HEK293 (cell line): Measurements from ENCODE around the gene UHRF2.

Experiments used
- CTCF ChIA-PET: fragments of 350-600 bp; formaldehyde crosslinking; extraction: SDS; loops from one replicate; lab custom pipeline; 2021; ENCODE audit warnings: antibody characterized with exemption; lab: Yijun Ruan, JAX
- POLR2A ChIA-PET: fragments of 300-600 bp; formaldehyde crosslinking; extraction: SDS; loops from one replicate; lab custom pipeline; 2020; ENCODE audit warnings: antibody characterized with exemption, inconsistent platforms; lab: Yijun Ruan, JAX
- H3K27ac ChIP-seq: fragments of 200-500 bp; sonication (Bioruptor generic); 2 replicates; pipeline ENCODE4 v1.5.1; 2014; ENCODE audit warnings: low read depth, low read length, control low read depth, inconsistent platforms; ENCODE audit errors: extremely low read depth
- H3K36me3 ChIP-seq, 2 experiments: fragments of 200-500 bp in 1 of 2; sonication (Bioruptor generic) in 1 of 2; 1 replicate in 1 of 2; 2 replicates in 1 of 2; pipeline ENCODE4 v1.5.1; 2014 to 2017; ENCODE audit warnings: inconsistent platforms in 2 of 2, low read length in 2 of 2; ENCODE audit not compliant: control insufficient read depth in 2 of 2, insufficient read depth in 1 of 2
- H3K4me1 ChIP-seq: fragments of 200-500 bp; sonication (Bioruptor generic); 2 replicates; pipeline ENCODE4 v1.5.1; 2014; ENCODE audit warnings: mild to moderate bottlenecking, low read length, inconsistent platforms; ENCODE audit not compliant: control insufficient read depth, insufficient read depth
- H3K4me3 ChIP-seq: 2 replicates; pipeline ENCODE4 v1.5.1; 2011; ENCODE audit warnings: low read depth, mild to moderate bottlenecking, control low read depth, low read length, moderate library complexity
- H3K9me3 ChIP-seq: fragments of 200-500 bp; sonication (Bioruptor generic); 2 replicates; pipeline ENCODE4 v1.5.1; 2014; ENCODE audit warnings: low read depth, low read length, inconsistent platforms; ENCODE audit not compliant: control insufficient read depth, insufficient read depth
- ATF2 ChIP-seq: fragments of 450-650 bp; formaldehyde crosslinking; IDR thresholded peaks from 2 replicates; pipeline ENCODE4 v1.5.1; 2016; ENCODE audit warnings: missing biosample characterization, missing genetic modification characterization, low read depth
- GFI1B ChIP-seq: fragments of 450-650 bp; formaldehyde crosslinking; IDR thresholded peaks from 2 replicates; pipeline ENCODE4 v1.5.1; 2016; ENCODE audit warnings: missing biosample characterization, missing genetic modification characterization
- OVOL3 ChIP-seq: fragments of 450-650 bp; formaldehyde crosslinking; IDR thresholded peaks from 2 replicates; pipeline ENCODE4 v1.5.1; 2016; ENCODE audit warnings: missing biosample characterization, missing genetic modification characterization
- PBX3 ChIP-seq: sonication (generic); formaldehyde crosslinking; IDR thresholded peaks from 2 replicates; pipeline ENCODE4 v1.8.1; 2022; ENCODE audit warnings: mild to moderate bottlenecking, moderate library complexity, missing genetic modification reagents
- RBAK ChIP-seq: fragments of 450-650 bp; formaldehyde crosslinking; IDR thresholded peaks from 2 replicates; pipeline ENCODE4 v1.5.1; 2016; ENCODE audit warnings: missing biosample characterization, missing genetic modification characterization
- SALL2 ChIP-seq: fragments of 450-650 bp; formaldehyde crosslinking; IDR thresholded peaks from 2 replicates; pipeline ENCODE4 v1.5.0; 2017; ENCODE audit warnings: missing biosample characterization, mild to moderate bottlenecking, missing genetic modification characterization, borderline replicate concordance
- TSHZ1 ChIP-seq: fragments of 450-650 bp; formaldehyde crosslinking; IDR thresholded peaks from 2 replicates; pipeline ENCODE4 v1.5.1; 2016; ENCODE audit warnings: missing biosample characterization, missing genetic modification characterization, borderline replicate concordance
- ZBTB1 ChIP-seq: fragments of 450-650 bp; formaldehyde crosslinking; IDR thresholded peaks from 2 replicates; pipeline ENCODE4 v1.5.1; 2016; ENCODE audit warnings: missing biosample characterization, missing genetic modification characterization
- ZBTB7A ChIP-seq: fragments of 450-650 bp; formaldehyde crosslinking; IDR thresholded peaks from 2 replicates; pipeline ENCODE4 v1.5.1; 2016; ENCODE audit warnings: low read depth, missing biosample characterization, missing genetic modification characterization
- ZIC2 ChIP-seq: fragments of 450-650 bp; formaldehyde crosslinking; IDR thresholded peaks from 2 replicates; pipeline ENCODE4 v1.5.1; 2016; ENCODE audit warnings: missing biosample characterization, missing genetic modification characterization
- ZNF133 ChIP-seq: fragments of 450-650 bp; formaldehyde crosslinking; IDR thresholded peaks from 2 replicates; pipeline ENCODE4 v1.5.1; 2016; ENCODE audit warnings: missing biosample characterization, missing genetic modification characterization
- ZNF223 ChIP-seq: fragments of 450-650 bp; formaldehyde crosslinking; IDR thresholded peaks from 2 replicates; pipeline ENCODE4 v1.5.1; 2016; ENCODE audit warnings: missing biosample characterization, missing genetic modification characterization
- ZNF266 ChIP-seq: fragments of 450-650 bp; formaldehyde crosslinking; IDR thresholded peaks from 2 replicates; pipeline ENCODE4 v1.5.1; 2016; ENCODE audit warnings: missing biosample characterization, missing genetic modification characterization, low read depth
- ZNF350 ChIP-seq: fragments of 450-650 bp; formaldehyde crosslinking; IDR thresholded peaks from 2 replicates; pipeline ENCODE4 v1.5.0; 2017; ENCODE audit warnings: missing biosample characterization, mild to moderate bottlenecking, missing genetic modification characterization
- ZNF510 ChIP-seq: fragments of 450-650 bp; formaldehyde crosslinking; IDR thresholded peaks from 2 replicates; pipeline ENCODE4 v1.5.1; 2018; ENCODE audit warnings: mild to moderate bottlenecking, missing genetic modification characterization, missing biosample characterization; ENCODE audit not compliant: insufficient replicate concordance
- ZNF530 ChIP-seq: fragments of 450-650 bp; formaldehyde crosslinking; IDR thresholded peaks from 2 replicates; pipeline ENCODE4 v1.5.1; 2016; ENCODE audit warnings: low read depth, missing biosample characterization, missing genetic modification characterization
- ZNF621 ChIP-seq: fragments of 450-650 bp; formaldehyde crosslinking; IDR thresholded peaks from 2 replicates; pipeline ENCODE4 v1.5.1; 2017; ENCODE audit warnings: missing biosample characterization, missing genetic modification characterization
- ZNF658 ChIP-seq: fragments of 450-650 bp; formaldehyde crosslinking; IDR thresholded peaks from 2 replicates; pipeline ENCODE4; 2016; ENCODE audit warnings: missing biosample characterization, missing genetic modification characterization
- ZNF785 ChIP-seq: fragments of 450-650 bp; formaldehyde crosslinking; IDR thresholded peaks from 2 replicates; pipeline ENCODE4 v1.5.1; 2016; ENCODE audit warnings: missing biosample characterization, missing genetic modification characterization
- TF ChIP-seq, protein P1 (sequence below): fragments of 450-650 bp; formaldehyde crosslinking; IDR thresholded peaks from 2 replicates; pipeline ENCODE4 v1.5.1; 2016; ENCODE audit warnings: missing biosample characterization, missing genetic modification characterization

Gene UHRF2

GRCh38 chr9:6471231-6471850 is 58.3 kb downstream of the UHRF2 start:
- H3K36me3 ChIP-seq, result peaks cover 0 to 14% of the 10 kb centered on the region in 2 experiments; a peak in 2 of 3 replicates
- POLR2A ChIA-PET, result interaction anchor here (1.1 kb wide), 1 partner anchor 58 kb away, joined by 3 read pairs; the partner anchor contains the start of gene UHRF2
- H3K4me1 ChIP-seq, result no peaks in the 10 kb centered on the region
- no peaks in the 10 kb centered on the region for H3K9me3 ChIP-seq
- no peak overlapping the region for H3K4me3 ChIP-seq
- no peak for TF ChIP-seq ZNF621 (tag by site-specific recombination)
- no peak for TF ChIP-seq ATF2 (tag by site-specific recombination)
- TF ChIP-seq SALL2 (tag by site-specific recombination), result no peak
- TF ChIP-seq, protein P1, sequence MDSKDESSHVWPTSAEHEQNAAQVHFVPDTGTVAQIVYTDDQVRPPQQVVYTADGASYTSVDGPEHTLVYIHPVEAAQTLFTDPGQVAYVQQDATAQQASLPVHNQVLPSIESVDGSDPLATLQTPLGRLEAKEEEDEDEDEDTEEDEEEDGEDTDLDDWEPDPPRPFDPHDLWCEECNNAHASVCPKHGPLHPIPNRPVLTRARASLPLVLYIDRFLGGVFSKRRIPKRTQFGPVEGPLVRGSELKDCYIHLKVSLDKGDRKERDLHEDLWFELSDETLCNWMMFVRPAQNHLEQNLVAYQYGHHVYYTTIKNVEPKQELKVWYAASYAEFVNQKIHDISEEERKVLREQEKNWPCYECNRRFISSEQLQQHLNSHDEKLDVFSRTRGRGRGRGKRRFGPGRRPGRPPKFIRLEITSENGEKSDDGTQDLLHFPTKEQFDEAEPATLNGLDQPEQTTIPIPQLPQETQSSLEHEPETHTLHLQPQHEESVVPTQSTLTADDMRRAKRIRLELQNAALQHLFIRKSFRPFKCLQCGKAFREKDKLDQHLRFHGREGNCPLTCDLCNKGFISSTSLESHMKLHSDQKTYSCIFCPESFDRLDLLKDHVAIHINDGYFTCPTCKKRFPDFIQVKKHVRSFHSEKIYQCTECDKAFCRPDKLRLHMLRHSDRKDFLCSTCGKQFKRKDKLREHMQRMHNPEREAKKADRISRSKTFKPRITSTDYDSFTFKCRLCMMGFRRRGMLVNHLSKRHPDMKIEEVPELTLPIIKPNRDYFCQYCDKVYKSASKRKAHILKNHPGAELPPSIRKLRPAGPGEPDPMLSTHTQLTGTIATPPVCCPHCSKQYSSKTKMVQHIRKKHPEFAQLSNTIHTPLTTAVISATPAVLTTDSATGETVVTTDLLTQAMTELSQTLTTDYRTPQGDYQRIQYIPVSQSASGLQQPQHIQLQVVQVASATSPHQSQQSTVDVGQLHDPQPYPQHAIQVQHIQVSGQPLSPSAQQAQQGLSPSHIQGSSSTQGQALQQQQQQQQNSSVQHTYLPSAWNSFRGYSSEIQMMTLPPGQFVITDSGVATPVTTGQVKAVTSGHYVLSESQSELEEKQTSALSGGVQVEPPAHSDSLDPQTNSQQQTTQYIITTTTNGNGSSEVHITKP (tag by site-specific recombination), result no peak
- TF ChIP-seq TSHZ1 (tag by site-specific recombination), result no peak
- no peak for TF ChIP-seq ZIC2
- no peak for TF ChIP-seq ZNF530
- TF ChIP-seq ZNF266 (tag by site-specific recombination), result no peak
- no peak for TF ChIP-seq ZNF785 (tag by site-specific recombination)
- TF ChIP-seq ZNF510, result no peak
- no peak for TF ChIP-seq ZBTB1 (tag by site-specific recombination)
- no peak for TF ChIP-seq ZNF658 (tag by site-specific recombination)
- no peak for TF ChIP-seq GFI1B (tag by site-specific recombination)
- TF ChIP-seq RBAK (tag by site-specific recombination), result no peak
- no peak for TF ChIP-seq ZNF133 (tag by site-specific recombination)
- no peak for TF ChIP-seq ZBTB7A
- TF ChIP-seq PBX3 (CRISPR knock-in tag), result no peak
- no peak for TF ChIP-seq OVOL3 (tag by site-specific recombination)
- no peak for TF ChIP-seq ZNF350 (tag by site-specific recombination)
- no peak for TF ChIP-seq ZNF223
- CTCF ChIA-PET, result interaction anchor here (0.6 to 0.9 kb wide), 2 partner anchors 54 to 196 kb away, joined by 3 read pairs; no protein-coding TSS in a partner anchor
- H3K27ac ChIP-seq, result no peak overlapping the region
